ENCODE measurements around the gene RAB5B. TPM values are rescaled to one million over a fixed set of nuclear protein-coding genes. Genes with fewer than 3 reads are reported as not detected.
"Not testable (repeated sequence)": the region's sequence is repeated elsewhere in the genome, so short reads cannot be mapped to it uniquely, and the experiment has no call there.

RAB5B gene
- total RNA-seq, 1 donor from 2014 or later: 128 TPM

- ATAC-seq: no peak
- DNase-seq: no peak
- intact Hi-C loops (cut with micrococcal nuclease): no loop called here
Measured at GRCh38 chr12:56001487-56002100, 27.7 kb downstream of the RAB5B start.

- ATAC-seq; DNase-seq; intact Hi-C loops (cut with micrococcal nuclease): not testable (repeated sequence)
Measured at GRCh38 chr12:56003376-56003775, 29.5 kb downstream of the RAB5B start.

GRCh38 chr12:56004211-56004610 is 30.3 kb downstream of the RAB5B start:
- intact Hi-C loops (cut with micrococcal nuclease): no loop called here
- ATAC-seq (no peak), DNase-seq (no peak)

- intact Hi-C loops (cut with micrococcal nuclease): no loop called here
- DNase-seq: peak; percentile 74
- ATAC-seq: peak; percentile 88
Measured at GRCh38 chr12:56007564-56008559, 34.0 kb downstream of the RAB5B start.

- DNase-seq (no peak), ATAC-seq (no peak)
- intact Hi-C loops (cut with micrococcal nuclease): no loop called here
Measured at GRCh38 chr12:56010111-56010570, 36.3 kb downstream of the RAB5B start.

GRCh38 chr12:56011509-56012090 is 37.7 kb downstream of the RAB5B start:
- no peak for ATAC-seq
- no peak for DNase-seq
- intact Hi-C loops (cut with micrococcal nuclease): no loop called here

GRCh38 chr12:56013482-56013881 is 39.6 kb downstream of the RAB5B start:
- intact Hi-C loops (cut with micrococcal nuclease): no loop called here
- DNase-seq: no peak

GRCh38 chr12:56014205-56014604 is 40.3 kb downstream of the RAB5B start:
- intact Hi-C loops (cut with micrococcal nuclease): no loop called here
- no peak for DNase-seq
- ATAC-seq: no peak

More at GRCh38 chr12:56013482-56013881, 39.6 kb downstream of the RAB5B start:
- no peak for ATAC-seq

- intact Hi-C loops (cut with micrococcal nuclease): no loop called here
- DNase-seq (no peak), ATAC-seq (no peak)
Measured at GRCh38 chr12:56017181-56017580, 43.3 kb downstream of the RAB5B start.

GRCh38 chr12:56018356-56018755 is 44.5 kb downstream of the RAB5B start:
- intact Hi-C loops (cut with micrococcal nuclease): no loop called here
- no peak for DNase-seq
- ATAC-seq: no peak

GRCh38 chr12:56020423-56021184 is 46.7 kb downstream of the RAB5B start, which contains the start of gene IKZF4:
IKZF4 (plus strand) TSS chr12:56021043; CDS start chr12:56021494, 451 bp downstream.
- peak; percentile 69 for ATAC-seq
- intact Hi-C loops (cut with micrococcal nuclease): no loop called here
- DNase-seq: peak; percentile 51

- ATAC-seq (no peak), DNase-seq (no peak)
- intact Hi-C loops (cut with micrococcal nuclease): no loop called here
Measured at GRCh38 chr12:56021889-56022497, 48.1 kb downstream of the RAB5B start.

- ATAC-seq: no peak
- intact Hi-C loops (cut with micrococcal nuclease): no loop called here
Measured at GRCh38 chr12:56028511-56029165, 54.8 kb downstream of the RAB5B start.

GRCh38 chr12:56029166-56029519 is 55.3 kb downstream of the RAB5B start:
- intact Hi-C loops (cut with micrococcal nuclease): no loop called here
- no peak for ATAC-seq

More at GRCh38 chr12:56028511-56029165, 54.8 kb downstream of the RAB5B start:
- DNase-seq: no peak

GRCh38 chr12:56029666-56030293 is 55.9 kb downstream of the RAB5B start:
- no peak for DNase-seq

More at GRCh38 chr12:56029166-56029519, 55.3 kb downstream of the RAB5B start:
- no peak for DNase-seq

GRCh38 chr12:56031987-56032386 is 58.1 kb downstream of the RAB5B start:
- intact Hi-C loops (cut with micrococcal nuclease): no loop called here
- ATAC-seq (no peak), DNase-seq (no peak)

More at GRCh38 chr12:56029666-56030293, 55.9 kb downstream of the RAB5B start:
- intact Hi-C loops (cut with micrococcal nuclease): no loop called here
- ATAC-seq: peak; percentile 51

- DNase-seq (no peak), ATAC-seq (no peak)
- intact Hi-C loops (cut with micrococcal nuclease): no loop called here
Measured at GRCh38 chr12:56034586-56035332, 60.9 kb downstream of the RAB5B start.
